ENCODE measurements around the gene CDON. TPM values are rescaled to one million over a fixed set of nuclear protein-coding genes. Genes with fewer than 3 reads are reported as not detected.

CDON gene
- total RNA-seq, 1 donor from 2014 or later = 4.4 TPM

DNA sequence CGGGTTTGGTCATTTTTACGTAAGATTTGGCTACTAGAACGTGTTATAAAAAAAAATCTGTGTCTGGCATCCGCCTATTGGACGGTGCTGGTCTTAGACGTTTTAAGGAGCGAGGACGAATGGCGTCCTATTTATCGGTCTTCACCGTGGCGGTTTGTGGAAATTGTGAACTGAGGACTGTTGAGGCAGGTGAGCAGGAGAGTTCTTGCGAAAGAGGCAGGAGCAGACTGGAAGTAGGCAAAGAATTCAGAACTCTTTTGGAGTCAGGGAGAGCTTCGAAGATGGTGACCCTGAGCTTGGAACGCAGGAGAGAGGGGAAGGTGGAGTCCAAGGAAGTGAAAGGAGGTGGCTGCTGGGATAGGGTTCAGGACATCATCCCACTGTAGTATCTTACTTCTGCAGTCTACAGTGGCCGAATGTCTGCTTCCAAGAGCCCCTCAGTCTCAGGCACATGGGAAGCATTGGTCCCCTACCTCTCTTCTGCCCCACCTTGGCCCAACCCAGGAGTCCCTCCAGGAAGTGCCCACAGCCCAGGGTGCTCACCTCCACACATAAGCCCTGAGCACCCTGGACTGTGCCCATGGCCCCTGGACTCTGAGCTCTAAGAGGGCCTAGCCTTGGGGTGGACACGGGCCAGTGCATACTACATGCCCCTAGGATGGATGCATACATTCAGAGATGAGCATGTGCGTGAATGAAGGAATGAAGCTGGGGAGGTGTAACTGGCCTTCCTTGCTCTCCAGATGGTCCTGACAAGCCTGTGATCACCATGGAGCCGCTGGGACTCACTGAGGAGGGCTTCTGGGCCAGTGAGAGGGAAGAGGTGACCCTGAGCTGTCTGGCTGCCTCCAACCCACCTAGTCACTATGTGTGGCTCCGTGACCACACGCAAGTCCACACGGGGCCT is 113.1 kb downstream of the CDON start:
- no peak for DNase-seq (ENCODE audit: low spot score)
- intact Hi-C loops (cut with DNase I) = no loop called here

GRCh38 chr11:125948278-125949051 is 114.2 kb downstream of the CDON start:
- peak; percentile 62 for DNase-seq (ENCODE audit: low spot score)
- intact Hi-C loops (cut with DNase I) = no loop called here

- intact Hi-C loops (cut with DNase I) = no loop called here
Measured at GRCh38 chr11:125947419-125948277, 115.0 kb downstream of the CDON start.

GRCh38 chr11:125946712-125947418 is 115.8 kb downstream of the CDON start:
- intact Hi-C loops (cut with DNase I) = no loop called here
- DNase-seq (ENCODE audit: low spot score) = peak; percentile 67

More at GRCh38 chr11:125947419-125948277, 115.0 kb downstream of the CDON start:
- DNase-seq (ENCODE audit: low spot score) = peak; percentile 63

DNA sequence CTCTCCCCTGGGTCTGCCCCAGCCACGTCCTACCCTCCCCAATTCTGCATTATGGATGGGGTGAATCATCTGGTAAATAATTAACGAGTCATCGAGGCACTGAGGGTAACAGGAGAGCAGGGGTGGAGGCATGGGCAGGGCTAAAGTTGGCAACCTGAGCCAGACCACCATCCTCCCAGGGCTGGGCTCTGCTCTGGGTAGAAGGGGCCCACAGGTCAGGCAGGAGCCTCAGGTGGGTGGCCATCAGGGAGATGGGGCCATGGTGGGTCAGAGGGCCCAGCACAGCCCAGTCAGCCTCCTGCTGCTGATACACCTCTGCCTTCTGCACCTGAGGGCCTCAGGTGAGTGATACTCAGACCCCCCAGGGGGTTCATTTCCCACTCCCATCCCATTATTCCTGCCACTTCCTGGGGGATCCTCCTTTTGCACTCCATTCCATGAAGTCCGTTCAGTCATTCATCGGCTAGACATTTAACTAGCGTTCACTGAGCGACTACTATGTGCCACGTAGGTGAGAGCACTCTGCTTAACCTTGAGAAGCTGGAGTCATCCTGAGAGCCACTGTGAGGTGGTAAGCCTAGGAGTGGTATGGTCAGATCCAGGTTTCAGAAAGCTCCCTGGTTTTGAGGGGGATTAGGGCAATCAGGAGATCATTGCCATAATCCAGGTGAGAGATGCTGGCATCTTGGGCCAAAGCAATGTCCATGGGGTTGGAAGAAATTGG is 116.7 kb downstream of the CDON start, which contains the start of gene VSIG10L2:
Gene VSIG10L2, plus strand, starts transcription at position 248 of the 724 bp plus-strand sequence. Its CDS starts 12 bp downstream, at position 260.
- DNase-seq (ENCODE audit: low spot score) = no peak
- intact Hi-C loops (cut with DNase I) = no loop called here

DNA sequence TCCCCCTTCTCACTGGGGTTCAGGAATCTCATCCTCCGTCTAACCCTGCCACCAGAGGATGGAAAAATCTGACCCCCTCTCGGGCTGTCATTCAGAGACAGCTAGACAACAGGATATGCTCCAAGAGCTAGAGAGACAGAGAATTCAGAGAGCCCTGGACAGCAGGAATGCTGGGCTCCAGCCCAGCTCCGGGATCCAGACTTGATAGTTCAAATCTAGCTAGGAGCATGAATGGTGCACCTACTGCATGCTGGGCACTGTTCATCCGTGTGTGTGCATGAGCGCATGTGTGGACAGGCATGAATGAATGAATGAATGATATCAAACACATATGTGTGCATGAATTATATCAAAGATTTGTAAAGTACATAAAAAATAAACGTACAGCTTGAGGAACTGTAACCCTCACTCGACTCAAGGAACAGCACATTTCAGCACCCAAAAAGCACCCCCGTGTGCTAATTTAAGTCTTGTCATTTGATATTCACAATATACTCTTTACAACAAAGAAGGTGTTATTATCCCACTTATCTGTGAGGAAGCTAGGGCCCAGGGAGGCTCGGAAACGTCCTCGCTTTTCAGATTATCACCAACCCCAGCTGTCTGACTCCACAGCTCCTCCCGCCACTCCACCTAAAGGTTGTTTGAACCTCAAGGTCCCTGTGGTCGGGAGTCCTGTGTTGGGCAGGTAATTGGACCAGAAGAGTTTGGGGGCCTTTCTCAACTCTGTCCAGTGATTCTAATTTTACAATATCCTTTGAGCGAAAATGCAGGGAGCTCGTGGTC is 117.5 kb downstream of the CDON start:
- no peak for DNase-seq (ENCODE audit: low spot score)
- intact Hi-C loops (cut with DNase I) = no loop called here

DNA sequence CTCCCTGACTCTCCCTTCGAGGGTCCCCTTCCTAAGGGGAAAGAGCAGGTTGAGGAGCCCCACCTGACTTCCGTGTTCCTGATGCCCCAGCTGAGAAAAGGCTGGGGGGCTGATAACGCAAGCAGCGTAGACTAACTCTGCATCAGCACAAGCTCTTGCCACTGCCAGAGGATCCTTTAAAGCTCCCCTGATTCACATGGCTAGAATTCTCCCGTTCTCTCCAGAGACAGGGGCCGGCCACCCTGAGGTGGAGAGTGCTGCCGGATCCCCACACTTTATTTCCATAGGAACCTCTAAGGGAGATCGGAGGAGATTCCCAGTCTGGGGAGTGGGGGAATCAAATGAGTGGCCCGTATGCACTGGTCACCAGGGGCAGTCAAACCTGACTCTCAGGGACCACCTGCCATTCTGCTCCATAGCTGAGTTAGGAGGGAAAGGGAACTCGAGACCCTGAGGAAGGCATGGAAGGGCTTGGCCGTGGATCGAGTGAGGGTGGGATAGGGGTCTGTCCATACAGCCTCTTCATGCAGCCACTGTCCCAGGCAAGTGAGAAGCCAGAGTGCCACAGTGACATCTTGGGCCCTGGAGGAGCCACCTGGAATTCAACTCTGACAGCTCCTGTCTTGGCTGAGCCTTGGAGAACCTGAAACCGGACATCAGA is 118.2 kb downstream of the CDON start:
- DNase-seq (ENCODE audit: low spot score) = no peak
- intact Hi-C loops (cut with DNase I) = loop anchor here (5.0 kb wide), 3 partner anchors 118 to 248 kb away; partner anchors contain the start of gene CDON

GRCh38 chr11:125943661-125944349 is 118.9 kb downstream of the CDON start:
- intact Hi-C loops (cut with DNase I) = loop anchor here (5.0 kb wide), 3 partner anchors 118 to 248 kb away; partner anchors contain the start of gene CDON
- no peak for DNase-seq (ENCODE audit: low spot score)

- intact Hi-C loops (cut with DNase I) = loop anchor here (5.0 kb wide), 3 partner anchors 119 to 249 kb away; partner anchors contain the start of gene CDON
- DNase-seq (ENCODE audit: low spot score) = peak; percentile 63
Measured at GRCh38 chr11:125942771-125943428, 119.8 kb downstream of the CDON start.

DNA sequence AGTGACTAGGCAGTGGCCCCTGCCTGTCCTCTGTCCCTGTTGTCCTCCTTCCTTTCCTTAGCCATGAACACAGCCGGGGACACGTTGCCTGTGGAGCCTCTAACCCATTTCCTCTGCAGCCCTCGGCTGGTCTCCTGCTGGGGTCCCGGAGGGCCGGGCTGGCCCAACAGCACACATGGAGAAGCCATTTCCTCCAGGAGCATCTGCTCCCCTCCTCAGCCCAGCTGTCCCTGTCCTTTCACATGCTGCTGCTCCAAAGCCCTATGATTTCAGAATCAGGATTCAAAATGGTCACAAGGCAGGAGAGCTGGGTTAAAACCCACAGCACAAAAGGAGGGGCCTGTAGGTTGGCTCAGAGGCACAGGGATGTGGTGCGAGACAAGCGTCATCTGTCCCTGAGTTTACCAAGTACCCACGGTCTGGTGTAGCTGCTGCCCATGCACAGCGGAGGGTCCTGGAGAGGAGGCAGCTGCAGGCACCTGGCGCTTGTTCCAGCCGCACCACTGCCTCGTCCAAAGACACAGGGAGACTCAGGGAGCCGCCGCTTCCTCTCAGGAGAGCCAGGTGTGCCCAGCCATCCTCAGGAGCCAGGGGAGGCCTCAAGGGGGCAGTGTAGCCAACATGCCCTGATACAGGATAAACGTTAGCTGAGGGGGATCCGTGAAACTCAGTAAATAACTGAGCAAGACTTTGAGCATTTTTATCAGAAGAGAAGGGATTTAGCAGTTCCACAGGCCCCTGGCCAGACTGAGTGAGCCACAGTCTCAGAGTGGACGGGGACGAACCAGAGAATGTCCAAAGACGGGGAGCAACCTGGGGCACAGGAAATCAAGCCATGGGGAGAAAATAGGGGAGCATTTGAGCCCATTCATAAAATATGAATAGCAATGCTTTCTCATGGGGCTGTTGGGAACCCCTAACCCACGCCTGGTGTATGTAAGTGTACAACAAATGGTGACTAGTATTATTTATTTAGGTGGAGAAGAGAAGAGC is 120.8 kb downstream of the CDON start:
- intact Hi-C loops (cut with DNase I) = loop anchor here (5.0 kb wide), 3 partner anchors 120 to 250 kb away; partner anchors contain the start of gene CDON
- peak; percentile 71 for DNase-seq (ENCODE audit: low spot score)

DNA sequence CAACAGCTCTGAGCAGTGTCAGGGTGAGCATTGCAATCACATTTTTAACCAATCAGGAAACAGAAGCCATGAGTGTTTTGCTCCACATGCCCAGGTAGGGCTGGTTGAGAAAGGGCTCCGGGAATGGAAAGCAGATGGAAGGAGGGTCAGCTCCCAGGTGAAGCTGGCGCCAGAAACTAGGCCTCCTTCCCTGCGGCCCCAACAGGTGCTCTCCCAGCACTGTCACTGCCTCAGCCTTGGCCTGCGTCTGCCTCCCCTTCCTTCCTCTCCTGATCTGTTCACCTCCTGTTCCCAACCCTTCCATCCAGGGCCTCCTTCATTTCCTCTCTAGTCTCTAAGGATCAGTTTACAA is 121.4 kb downstream of the CDON start:
- DNase-seq (ENCODE audit: low spot score) = no peak
- intact Hi-C loops (cut with DNase I) = loop anchor here (5.0 kb wide), 3 partner anchors 121 to 251 kb away; partner anchors contain the start of gene CDON

DNA sequence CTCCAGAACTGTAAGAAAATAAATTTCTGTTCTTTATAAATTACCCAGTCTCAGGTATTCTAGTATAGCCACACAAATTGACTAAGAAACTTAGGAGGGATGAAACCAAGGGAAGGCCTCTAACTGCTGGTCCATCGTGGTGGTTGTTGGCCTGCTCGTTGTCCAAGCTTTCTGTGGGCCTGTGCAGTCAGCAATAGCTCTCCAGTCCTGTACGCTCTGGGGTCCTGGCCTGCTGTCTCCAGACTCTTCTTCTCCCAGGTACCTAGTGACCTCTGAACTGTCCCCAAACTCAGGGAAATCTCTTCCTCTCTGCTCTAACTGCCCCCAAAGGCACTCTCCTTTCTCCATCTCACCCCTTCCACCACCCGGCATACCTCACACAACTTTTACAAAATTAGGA is 122.5 kb downstream of the CDON start:
- DNase-seq (ENCODE audit: low spot score) = no peak
- intact Hi-C loops (cut with DNase I) = loop anchor here (5.0 kb wide), 3 partner anchors 122 to 252 kb away; partner anchors contain the start of gene CDON

DNA sequence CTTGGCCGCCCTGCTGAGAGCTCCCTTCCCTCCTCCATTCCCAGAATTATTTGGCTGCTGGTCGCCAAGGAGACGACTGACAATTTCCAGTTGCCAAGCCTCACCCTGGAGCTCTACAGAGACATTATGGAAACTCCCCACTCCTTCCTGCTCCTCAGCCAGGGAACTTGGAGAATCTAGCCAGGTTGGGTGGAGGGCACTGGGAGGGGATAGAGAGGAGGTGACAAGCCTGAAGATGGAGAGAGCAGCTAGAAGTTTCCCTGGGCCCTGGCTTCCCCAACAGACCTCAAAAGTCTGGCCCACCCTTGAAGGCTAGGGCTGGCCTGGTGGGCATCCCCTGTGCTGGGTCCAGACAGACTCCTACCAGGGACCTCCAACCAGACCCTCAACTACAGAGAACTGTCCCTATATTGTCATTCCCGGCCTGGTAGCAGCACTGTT is 123.6 kb downstream of the CDON start:
- intact Hi-C loops (cut with DNase I) = no loop called here

DNA sequence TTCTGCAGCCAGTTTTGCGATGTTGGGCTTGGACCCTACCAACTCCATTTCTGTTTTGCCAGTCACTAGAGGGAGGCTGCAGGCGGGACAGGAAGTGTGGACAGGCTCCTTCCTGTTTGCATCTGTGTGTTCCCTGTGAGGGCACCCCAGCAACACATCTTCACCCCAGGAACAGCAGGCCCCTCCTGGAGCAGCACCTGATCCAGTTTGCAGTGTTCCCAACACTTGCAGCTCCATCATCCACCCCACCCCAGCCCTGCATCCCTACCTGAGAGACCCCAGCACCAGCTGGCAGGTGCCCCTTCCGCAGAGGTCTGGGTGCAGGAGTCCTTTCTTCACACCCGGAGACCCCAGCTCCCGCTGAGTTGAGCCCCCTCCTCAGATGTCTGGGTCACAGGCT is 124.2 kb downstream of the CDON start:
- intact Hi-C loops (cut with DNase I) = no loop called here
- peak; percentile 60 for DNase-seq (ENCODE audit: low spot score)

More for the DNA sequence above, 123.6 kb downstream of the CDON start:
- DNase-seq (ENCODE audit: low spot score) = peak; percentile 56

Data from cardiac septum (tissue), 1 donor.